Measurements from ENCODE around the gene MORN2.

- TF ChIP-seq ZNF830 (CRISPR knock-in tag; IDR thresholded peaks at IDR 0.05) (no peak), ETV6 (IDR thresholded peaks at IDR 0.05; ENCODE audit: borderline replicate concordance in 1 of 2, low read depth in 2 of 2, low read length in 1 of 2) (no peak), ETV6 (CRISPR knock-in tag; IDR thresholded peaks at IDR 0.05; ENCODE audit: borderline replicate concordance) (no peak), NR1H2 (CRISPR knock-in tag; IDR thresholded peaks at IDR 0.05) (no peak)
Observed at GRCh38 chr2:38922389-38922788, 46.6 kb downstream of the MORN2 start.

All from K562 (cell line).